Right lobe of liver (tissue), 4 donors: ENCODE measurements around the gene NEK8.
"Not testable (repeated sequence)": the region's sequence is repeated elsewhere in the genome, so short reads cannot be mapped to it uniquely, and the experiment has no call there.

ENCODE experiments used
- CTCF ChIP-seq, 4 donors: fragments of 200-600 bp in 3 of 4; fragments of 450-650 bp in 1 of 4; IDR thresholded peaks; one replicate each; pipeline versions ENCODE4 v1.5.1 to v1.8.0; 2016 to 2022; ENCODE audit warnings: antibody characterized with exemption in 4 of 4, mild to moderate bottlenecking in 2 of 4
- POLR2A ChIP-seq: fragments of 450-650 bp; IDR thresholded peaks from one replicate; pipeline ENCODE4 v1.6.1; 2017; ENCODE audit warnings: antibody characterized with exemption, mild to moderate bottlenecking
- donor health status: DM: no; HTN: no; CAD: no.
- donor health status: DM: no; HTN: no; CAD: no.
- donor health status: DM: no; HTN: yes; CAD: no.

DNA sequence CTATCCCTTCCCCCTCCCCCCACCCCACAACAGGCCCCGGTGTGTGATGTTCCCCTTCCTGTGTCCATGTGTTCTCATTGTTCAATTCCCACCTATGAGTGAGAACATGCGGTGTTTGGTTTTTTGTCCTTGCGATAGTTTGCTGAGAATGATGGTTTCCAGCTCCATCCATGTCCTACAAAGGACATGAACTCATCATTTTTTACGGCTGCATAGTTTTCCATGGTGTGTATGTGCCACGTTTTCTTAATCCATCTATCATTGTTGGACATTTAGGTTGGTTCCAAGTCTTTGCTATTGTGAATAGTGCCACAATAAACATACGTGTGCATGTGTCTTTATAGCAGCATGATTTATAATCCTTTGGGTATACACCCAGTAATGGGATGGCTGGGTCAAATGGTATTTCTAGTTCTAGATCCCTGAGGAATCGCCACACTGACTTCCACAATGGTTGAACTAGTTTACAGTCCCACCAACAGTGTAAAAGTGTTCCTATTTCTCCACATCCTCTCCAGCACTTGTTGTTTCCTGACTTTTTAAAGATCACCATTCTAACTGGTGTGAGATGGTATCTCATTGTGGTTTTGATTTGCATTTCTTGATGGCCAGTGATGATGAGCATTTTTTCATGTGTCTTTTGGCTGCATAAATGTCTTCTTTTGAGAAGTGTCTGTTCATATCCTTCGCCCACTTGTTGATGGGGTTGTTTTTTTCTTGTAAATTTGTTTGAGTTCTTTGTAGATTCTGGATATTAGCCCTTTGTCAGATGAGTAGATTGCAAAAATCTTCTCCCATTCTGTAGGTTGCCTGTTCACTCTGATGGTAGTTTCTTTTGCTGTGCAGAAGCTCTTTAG, 7.6 kb downstream of the NEK8 start:
- not testable (repeated sequence) for TF ChIP-seq POLR2A; CTCF (IDR thresholded peaks at IDR 0.05)
